GM19372 (cell line): ENCODE data around the gene TRAPPC14.

Source experiments
- ATAC-seq: cut with Tn5 transposase; IDR thresholded peaks from one replicate; pipeline ENCODE4 v1.9.1; 2021; ENCODE audit warnings: mild to moderate bottlenecking, low read depth, moderate library complexity; ENCODE audit not compliant: unreplicated experiment

TRAPPC14 gene

GRCh38 chr7:100127866-100128636 is 30.5 kb downstream of the TRAPPC14 start:
- ATAC-seq, result no peak

- ATAC-seq, result peak; percentile 56
Observed at GRCh38 chr7:100126931-100127865, 31.3 kb downstream of the TRAPPC14 start, which contains the start of gene MBLAC1. TSS of gene MBLAC1 (plus strand) at chr7:100126967. CDS start at chr7:100127396, 429 bp downstream.

- no peak for ATAC-seq
Observed at GRCh38 chr7:100126239-100126930, 32.1 kb downstream of the TRAPPC14 start.

GRCh38 chr7:100124301-100125230 is 34.0 kb downstream of the TRAPPC14 start:
- ATAC-seq, result no peak

- ATAC-seq, result no peak
Observed at GRCh38 chr7:100122568-100122967, 36.0 kb downstream of the TRAPPC14 start.

- no peak for ATAC-seq
Observed at GRCh38 chr7:100122067-100122466, 36.5 kb downstream of the TRAPPC14 start.

- ATAC-seq, result no peak
Observed at GRCh38 chr7:100120733-100121036, 37.8 kb downstream of the TRAPPC14 start.

- peak; percentile 8 for ATAC-seq
Observed at GRCh38 chr7:100119970-100120732, 38.4 kb downstream of the TRAPPC14 start.

- peak; percentile 78 for ATAC-seq
Observed at GRCh38 chr7:100119072-100119969, 39.2 kb downstream of the TRAPPC14 start, which contains the start of the genes CNPY4 and TAF6. TSS of gene CNPY4 (plus strand) at chr7:100119634. CDS start at chr7:100119745, 111 bp downstream. TSS of gene TAF6 (minus strand) at chr7:100119358. CDS start at chr7:100114209, 5,149 bp downstream.

- ATAC-seq, result no peak
Observed at GRCh38 chr7:100118388-100119071, 40.0 kb downstream of the TRAPPC14 start.

GRCh38 chr7:100115026-100115425 is 43.5 kb downstream of the TRAPPC14 start:
- no peak for ATAC-seq

- no peak for ATAC-seq
Observed at GRCh38 chr7:100111914-100112313, 46.6 kb downstream of the TRAPPC14 start.

- ATAC-seq, result no peak
Observed at GRCh38 chr7:100111156-100111555, 47.4 kb downstream of the TRAPPC14 start.

- no peak for ATAC-seq
Observed at GRCh38 chr7:100109521-100110163, 48.9 kb downstream of the TRAPPC14 start.

- no peak for ATAC-seq
Observed at GRCh38 chr7:100107890-100108289, 50.6 kb downstream of the TRAPPC14 start.

- no peak for ATAC-seq
Observed at GRCh38 chr7:100107125-100107737, 51.3 kb downstream of the TRAPPC14 start.
